Mesothelial cell of epicardium (in vitro differentiated cells): ENCODE measurements around the gene MVK. TPM values are rescaled to one million over a fixed set of nuclear protein-coding genes. Genes with fewer than 3 reads are reported as not detected.
"Not testable (repeated sequence)": the region's sequence is repeated elsewhere in the genome, so short reads cannot be mapped to it uniquely, and the experiment has no call there.

ENCODE experiments used
- DNase-seq, 2 experiments: peaks; one replicate each; pipeline ENCODE4 v3.0.0; 2021; ENCODE audit warnings: low spot score in 2 of 2; ENCODE audit not compliant: unreplicated experiment in 2 of 2
- H3K27ac Mint-ChIP-seq: 2 replicates; pipeline ENCODE4 v1.8.0; 2021; ENCODE audit warnings: mixed read lengths
- H3K27me3 Mint-ChIP-seq: 2 replicates; pipeline ENCODE4 v1.8.0; 2021; ENCODE audit warnings: low read depth, mixed read lengths
- H3K36me3 Mint-ChIP-seq: 2 replicates; pipeline ENCODE4 v1.8.0; 2021; ENCODE audit warnings: mixed read lengths
- H3K4me1 Mint-ChIP-seq: 2 replicates; pipeline ENCODE4 v1.8.0; 2021; ENCODE audit warnings: mixed read lengths
- H3K4me3 Mint-ChIP-seq: 2 replicates; pipeline ENCODE4 v1.8.0; 2021; ENCODE audit warnings: mild to moderate bottlenecking, moderate library complexity, mixed read lengths
- H3K9me3 Mint-ChIP-seq: 2 replicates; pipeline ENCODE4 v1.8.0; 2021; ENCODE audit warnings: mixed read lengths
- total RNA-seq: library from RNA; stranded (reverse); gene quantifications from 3 replicates; pipeline ENCODE4 v1.2.1, GENCODE V29; 2021
- TF ChIP-seq, protein P1 (sequence below): fragments of 200-600 bp; sonication (generic); IDR thresholded peaks from one replicate; pipeline ENCODE4 v1.5.0; 2021; ENCODE audit warnings: antibody characterized with exemption; ENCODE audit not compliant: unreplicated experiment

The MVK gene
- total RNA-seq, 1 donor from 2014 or later = 18.0 TPM

DNA sequence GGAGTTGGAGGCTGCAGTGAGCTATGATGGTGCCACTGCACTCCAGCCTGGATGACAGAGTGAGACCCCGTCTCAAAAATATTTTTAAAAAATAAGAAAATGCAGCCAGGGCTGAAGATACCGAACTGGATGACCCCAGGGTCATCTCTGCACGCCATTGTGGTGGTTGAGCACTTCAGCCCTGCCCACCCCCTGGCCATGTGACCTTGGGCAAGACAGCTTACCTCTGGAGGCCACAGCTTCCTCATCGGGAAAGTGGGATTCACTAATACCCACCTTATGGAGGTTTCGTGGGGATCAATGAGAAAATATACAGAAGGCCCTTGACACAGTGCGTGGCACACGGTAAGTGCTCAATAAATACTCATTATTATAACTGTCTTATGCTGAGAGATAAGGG, 25.5 kb downstream of the MVK start:
- H3K4me1 Mint-ChIP-seq = peaks cover 8% of the 10 kb centered on the region
- no peaks in the 10 kb centered on the region for H3K36me3 Mint-ChIP-seq
- no peak overlapping the region for H3K4me3 Mint-ChIP-seq
- DNase-seq = no peak
- H3K27ac Mint-ChIP-seq = no peak overlapping the region
- TF ChIP-seq, protein P1, sequence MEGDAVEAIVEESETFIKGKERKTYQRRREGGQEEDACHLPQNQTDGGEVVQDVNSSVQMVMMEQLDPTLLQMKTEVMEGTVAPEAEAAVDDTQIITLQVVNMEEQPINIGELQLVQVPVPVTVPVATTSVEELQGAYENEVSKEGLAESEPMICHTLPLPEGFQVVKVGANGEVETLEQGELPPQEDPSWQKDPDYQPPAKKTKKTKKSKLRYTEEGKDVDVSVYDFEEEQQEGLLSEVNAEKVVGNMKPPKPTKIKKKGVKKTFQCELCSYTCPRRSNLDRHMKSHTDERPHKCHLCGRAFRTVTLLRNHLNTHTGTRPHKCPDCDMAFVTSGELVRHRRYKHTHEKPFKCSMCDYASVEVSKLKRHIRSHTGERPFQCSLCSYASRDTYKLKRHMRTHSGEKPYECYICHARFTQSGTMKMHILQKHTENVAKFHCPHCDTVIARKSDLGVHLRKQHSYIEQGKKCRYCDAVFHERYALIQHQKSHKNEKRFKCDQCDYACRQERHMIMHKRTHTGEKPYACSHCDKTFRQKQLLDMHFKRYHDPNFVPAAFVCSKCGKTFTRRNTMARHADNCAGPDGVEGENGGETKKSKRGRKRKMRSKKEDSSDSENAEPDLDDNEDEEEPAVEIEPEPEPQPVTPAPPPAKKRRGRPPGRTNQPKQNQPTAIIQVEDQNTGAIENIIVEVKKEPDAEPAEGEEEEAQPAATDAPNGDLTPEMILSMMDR = no peak
- no peaks in the 10 kb centered on the region for H3K9me3 Mint-ChIP-seq
- H3K27me3 Mint-ChIP-seq = no peaks in the 10 kb centered on the region

DNA sequence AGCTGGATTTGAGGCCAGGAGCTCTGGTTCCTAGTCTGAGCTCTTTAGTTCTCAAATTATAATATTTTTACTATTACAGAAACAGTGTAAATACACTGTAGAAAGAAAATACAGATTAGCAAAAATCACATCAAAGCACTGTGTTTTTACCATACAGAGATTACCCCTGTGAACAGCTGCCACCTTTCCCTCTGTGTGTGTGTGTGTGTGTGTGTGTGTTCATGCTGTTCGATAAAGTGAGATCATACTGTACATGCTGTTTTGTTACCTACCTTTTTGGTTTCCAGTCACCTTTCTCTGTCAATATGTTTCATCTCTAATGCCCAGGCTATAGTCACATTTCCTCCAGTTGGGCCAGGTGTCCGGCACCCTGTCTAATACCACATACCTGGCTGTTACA, 26.9 kb downstream of the MVK start:
- Mint-ChIP-seq H3K4me3 (no peak overlapping the region), H3K27ac (no peak overlapping the region), H3K9me3 (no peaks in the 10 kb centered on the region), H3K4me1 (peaks cover 8% of the 10 kb centered on the region), H3K36me3 (no peaks in the 10 kb centered on the region), H3K27me3 (no peaks in the 10 kb centered on the region)
- TF ChIP-seq, protein P1 = no peak
- DNase-seq = no peak

DNA sequence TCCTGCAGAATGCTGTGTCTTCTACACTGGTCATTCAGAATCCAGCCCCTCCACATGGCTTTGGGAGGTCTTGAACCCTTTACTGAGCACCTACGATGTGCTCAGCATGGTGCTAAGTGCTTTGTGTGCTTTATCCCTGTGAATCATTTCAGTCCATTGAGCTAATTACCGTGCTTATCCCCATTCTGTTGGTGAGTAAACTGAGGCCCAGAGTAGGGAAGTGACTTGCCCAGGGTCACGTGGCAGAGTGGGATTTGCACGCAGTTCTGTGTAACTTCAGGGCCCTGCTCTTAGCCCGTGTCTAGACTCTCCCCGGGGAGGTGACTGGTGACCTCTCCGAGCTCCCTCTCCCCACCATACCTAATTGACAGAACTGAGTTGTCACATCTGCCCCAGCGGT, 27.4 kb downstream of the MVK start:
- Mint-ChIP-seq H3K27ac (no peak overlapping the region), H3K4me3 (no peak overlapping the region), H3K36me3 (no peaks in the 10 kb centered on the region), H3K9me3 (no peaks in the 10 kb centered on the region), H3K27me3 (no peaks in the 10 kb centered on the region), H3K4me1 (peaks cover 8% of the 10 kb centered on the region)
- TF ChIP-seq, protein P1 = no peak
- DNase-seq = no peak

DNA sequence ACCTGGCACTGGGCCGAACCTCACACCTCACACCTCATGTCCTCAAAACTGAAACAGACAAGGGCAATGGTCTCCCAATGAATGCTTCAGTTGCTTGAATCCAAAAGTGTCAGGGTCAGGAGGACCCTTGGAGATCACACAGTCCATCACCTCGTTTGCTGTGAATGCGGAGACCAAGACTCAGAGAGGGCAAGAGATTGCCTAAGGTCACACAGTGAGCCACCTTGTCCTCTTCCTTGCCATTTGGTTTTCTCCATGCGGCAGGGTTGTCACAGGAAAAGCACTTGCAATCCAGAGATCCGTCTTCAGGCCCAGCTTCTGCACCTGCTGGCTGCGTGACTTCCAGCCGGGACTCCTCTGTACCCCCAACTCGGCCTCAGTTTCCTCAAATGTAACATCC, 28.0 kb downstream of the MVK start:
- no peaks in the 10 kb centered on the region for H3K9me3 Mint-ChIP-seq
- H3K27me3 Mint-ChIP-seq = no peaks in the 10 kb centered on the region
- no peaks in the 10 kb centered on the region for H3K36me3 Mint-ChIP-seq
- TF ChIP-seq, protein P1 = no peak
- peaks cover 10% of the 10 kb centered on the region for H3K4me1 Mint-ChIP-seq
- no peak for DNase-seq
- no peak overlapping the region for H3K27ac Mint-ChIP-seq
- H3K4me3 Mint-ChIP-seq = no peak overlapping the region

DNA sequence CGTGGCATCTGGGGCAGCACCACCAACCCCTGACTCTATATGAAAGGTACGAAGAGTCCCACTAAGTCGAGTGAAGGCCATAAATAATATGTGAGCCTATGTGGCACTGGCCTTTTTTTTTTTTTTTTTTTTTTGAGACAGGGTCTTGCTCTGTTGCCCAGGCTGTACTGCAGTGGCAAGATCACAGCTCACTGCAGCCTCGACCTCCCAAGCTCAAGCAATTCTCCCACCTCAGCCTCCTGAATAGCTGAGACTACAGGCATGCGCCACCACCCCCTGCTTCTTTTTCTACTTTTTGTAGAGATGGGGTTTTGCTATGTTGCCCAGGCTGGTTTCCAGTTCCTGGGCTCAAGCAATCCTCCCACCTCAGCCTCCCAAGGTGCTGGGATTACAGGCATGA, 28.5 kb downstream of the MVK start:
- H3K27ac Mint-ChIP-seq, DNase-seq, H3K9me3 Mint-ChIP-seq, H3K36me3 Mint-ChIP-seq, H3K4me3 Mint-ChIP-seq, H3K27me3 Mint-ChIP-seq: not testable (repeated sequence)
- peaks cover 10% of the 10 kb centered on the region for H3K4me1 Mint-ChIP-seq

DNA sequence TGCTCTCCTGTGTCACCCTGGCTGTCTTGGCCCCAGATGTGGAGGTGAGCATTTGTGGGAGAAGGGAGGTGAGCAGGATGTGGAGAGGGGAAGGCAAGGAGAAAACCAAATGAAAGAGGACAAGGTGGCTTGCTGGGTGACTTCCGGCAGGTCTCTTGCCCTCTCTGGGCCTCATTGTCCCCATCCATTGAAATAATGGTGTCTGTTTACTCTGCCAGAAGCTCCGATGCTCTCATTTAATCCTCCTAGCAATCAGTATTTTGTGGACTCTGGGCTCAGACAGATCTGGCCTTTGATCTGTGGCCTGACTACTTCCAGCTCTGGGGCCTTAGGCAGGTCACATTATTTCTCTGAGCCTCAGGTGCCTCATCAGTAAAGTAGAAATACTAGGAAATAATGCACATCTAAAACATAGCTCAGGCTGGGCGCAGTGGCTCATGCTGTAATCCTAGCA, 30.6 kb downstream of the MVK start:
- no peak for DNase-seq
- Mint-ChIP-seq H3K36me3 (no peaks in the 10 kb centered on the region), H3K4me3 (no peak overlapping the region), H3K4me1 (peaks cover 2% of the 10 kb centered on the region), H3K27ac (no peak overlapping the region), H3K27me3 (peaks cover 4% of the 10 kb centered on the region), H3K9me3 (no peaks in the 10 kb centered on the region)
- TF ChIP-seq, protein P1 = no peak
